ENCODE measurements around the gene NEK2. TPM values are rescaled to one million over a fixed set of nuclear protein-coding genes. Genes with fewer than 3 reads are reported as not detected.

Gene NEK2
- total and polyA plus RNA-seq, 2 of the 13 experiments (the other 11 are each of a cell fraction or from before 2014, with no cell fraction given): 10.9 to 40.8 TPM

DNA sequence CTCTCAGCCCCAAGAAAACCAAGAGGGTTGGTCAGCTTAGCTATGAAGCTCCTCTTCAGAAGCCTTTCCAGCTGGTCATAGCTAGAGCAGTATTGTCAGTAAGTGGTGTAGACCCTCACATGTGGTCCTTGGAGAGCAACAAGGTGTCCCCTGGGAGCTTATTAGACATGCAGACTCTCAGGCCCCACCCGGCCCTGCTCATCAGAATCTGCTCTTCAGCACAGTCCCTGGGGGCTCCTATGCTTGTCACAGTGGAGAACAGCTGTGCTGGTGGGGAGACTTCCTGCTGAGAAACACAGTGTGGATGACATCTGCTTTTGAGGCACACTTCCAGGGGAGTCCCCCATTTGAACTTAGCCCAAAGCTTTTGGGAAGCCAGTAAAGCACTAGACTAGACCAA is 21.9 kb upstream of the NEK2 start (continued):
- TF ChIP-seq ZNF609 (CRISPR knock-in tag; IDR thresholded peaks at IDR 0.05; ENCODE audit: borderline replicate concordance) (no peak), PRMT3 (CRISPR knock-in tag; IDR thresholded peaks at IDR 0.05; ENCODE audit: borderline replicate concordance, low read depth) (no peak), JARID2 (CRISPR knock-in tag; IDR thresholded peaks at IDR 0.05; ENCODE audit: insufficient replicate concordance) (no peak)

GRCh38 chr1:211695135-211695816 is 19.9 kb upstream of the NEK2 start:
- no peak overlapping the region for H2AFZ ChIP-seq (ENCODE audit: low read length)
- 7% methylated on average over 8 of the region's 10 CpGs for WGBS (ENCODE audit: low lambda C conversion rate)
- intact Hi-C loops (cut with micrococcal nuclease; ENCODE audit: unreplicated experiment): loop anchor here (5.0 kb wide), 1 partner anchor 42 kb away; no protein-coding TSS in a partner anchor
- peaks cover 38% of the 10 kb centered on the region for H3K4me1 ChIP-seq (ENCODE audit: insufficient read depth, low read length)
- BruUV-seq (replicated peaks): no TSS peak
- H3K79me2 ChIP-seq (ENCODE audit: insufficient read depth, low read length): no peaks in the 10 kb centered on the region
- ChIA-PET POLR2A (interaction anchor here (1.0 to 1.1 kb wide), 3 partner anchors 10 to 340 kb away, joined by 3 to 4 read pairs (median 4); partner anchors contain the start of genes DTL and INTS7), CTCF (ENCODE audit: low intra/inter-chr PET ratio, low total read pairs) (no interaction called here)
- DNase-seq (ENCODE audit: low spot score) (no peak), FAIRE-seq (no peak), ATAC-seq (no peak; the same call in 2 of the 3 replicates)
- peak overlapping the region in 1 of 3 experiments; percentile 23; a peak in 1 of 6 replicates for H3K4me3 ChIP-seq (replicated peaks in 1 of 3; ENCODE audit: insufficient read depth in 1 of 3, low read depth in 2 of 3, low read length in 3 of 3)
- H4K20me1 ChIP-seq (ENCODE audit: insufficient read depth, low read length): no peaks in the 10 kb centered on the region
- in situ Hi-C loops (cut with HindIII; ENCODE audit: extremely low pct_ligation_motif_present, low pct_unique_long_range_greater_than_20kb): loop anchor here (5.0 kb wide), 2 partner anchors 137 to 342 kb away; partner anchors contain the start of genes DTL, INTS7 and LPGAT1
- H3K27me3 ChIP-seq (ENCODE audit: control insufficient read depth in 1 of 2, insufficient read depth in 2 of 2, low read length in 2 of 2): no peaks in the 10 kb centered on the region; a peak in 2 of 5 replicates
- H3K9me3 ChIP-seq (ENCODE audit: low read length): no peaks in the 10 kb centered on the region
- no peaks in the 10 kb centered on the region for H3K36me3 ChIP-seq (replicated peaks in 1 of 2; ENCODE audit: control insufficient read depth in 1 of 2, insufficient read depth in 2 of 2, low read length in 2 of 2)
- H3K4me2 ChIP-seq (ENCODE audit: low read depth, low read length): peak overlapping the region; percentile 57
- no peak overlapping the region for H3K9ac ChIP-seq (ENCODE audit: insufficient read depth, low read depth, low read length)
- H3K27ac ChIP-seq (ENCODE audit: extremely low read length, insufficient read depth, low read length): no peak overlapping the region
- TF ChIP-seq FOSL2 (CRISPR knock-in tag; IDR thresholded peaks at IDR 0.05): 0 out of 2 replicates have a peak, but pooled peaks have one; percentile 5
- peak; percentile 56; the same call in 1 of the 2 replicates for TF ChIP-seq MYC (CRISPR knock-in tag; IDR thresholded peaks at IDR 0.05; ENCODE audit: borderline replicate concordance)
- no peak for TF ChIP-seq DBP (CRISPR knock-in tag; IDR thresholded peaks at IDR 0.05; ENCODE audit: not compliant biosample characterization)
- no peak for TF ChIP-seq E2F2 (CRISPR knock-in tag; IDR thresholded peaks at IDR 0.05; ENCODE audit: borderline replicate concordance)
- TF ChIP-seq ZMYM2 (CRISPR knock-in tag; IDR thresholded peaks at IDR 0.05): no peak
- peak in 1 of 2 experiments; percentile 37; a peak in 1 of 4 replicates for TF ChIP-seq NR2F1 (CRISPR knock-in tag; IDR thresholded peaks at IDR 0.05)
- 0 out of 2 replicates have a peak, but pooled peaks have one; percentile 4 for TF ChIP-seq CTCF (CRISPR knock-in tag; IDR thresholded peaks at IDR 0.05)
- TF ChIP-seq SP5 (CRISPR knock-in tag; IDR thresholded peaks at IDR 0.05; ENCODE audit: borderline replicate concordance, low read depth): peak; percentile 24; the same call in 1 of the 2 replicates
- TF ChIP-seq STAG1 (CRISPR knock-in tag; IDR thresholded peaks at IDR 0.05): no peak

Data from HepG2 (cell line).